A673 (cell line): ENCODE results near the gene MYRFL.

Source experiments
- EZH2 ChIP-seq: fragments of 200-600 bp; sonication (generic); IDR thresholded peaks from 2 replicates; pipeline ENCODE4 v1.6.1; 2017; ENCODE audit warnings: borderline replicate concordance, low read depth, mild to moderate bottlenecking, mixed read lengths, antibody characterized with exemption, low read length; ENCODE audit not compliant: poor library complexity, severe bottlenecking
- TF ChIP-seq, protein P1 (sequence below): fragments of 300-800, 200-600 bp; sonication (generic); conservative IDR thresholded peaks from 2 replicates; pipeline ENCODE4 v1.5.1; 2017; ENCODE audit warnings: low read depth, mild to moderate bottlenecking, antibody characterized with exemption, low read length, moderate library complexity, mixed read lengths

DNA sequence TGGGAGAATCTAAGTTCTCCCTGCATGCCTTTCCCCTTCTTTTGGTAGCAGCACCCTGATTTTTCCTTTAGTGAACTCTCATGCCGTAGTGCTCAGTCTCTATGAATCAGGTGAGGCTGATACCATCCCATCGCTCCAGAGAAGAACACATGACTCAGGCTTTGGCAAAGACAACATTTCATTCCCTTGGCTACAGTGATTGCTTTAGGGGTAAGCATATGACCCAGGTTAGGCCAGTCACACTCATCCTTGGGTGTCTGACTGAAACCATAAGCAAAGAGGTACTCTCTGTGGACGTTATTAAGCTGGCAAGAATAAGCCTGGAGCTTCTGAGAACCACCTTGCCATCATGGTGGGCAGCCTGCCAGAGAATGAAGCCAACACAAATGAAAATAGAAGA lies 141.8 kb downstream of the MYRFL start:
- TF ChIP-seq, protein P1, sequence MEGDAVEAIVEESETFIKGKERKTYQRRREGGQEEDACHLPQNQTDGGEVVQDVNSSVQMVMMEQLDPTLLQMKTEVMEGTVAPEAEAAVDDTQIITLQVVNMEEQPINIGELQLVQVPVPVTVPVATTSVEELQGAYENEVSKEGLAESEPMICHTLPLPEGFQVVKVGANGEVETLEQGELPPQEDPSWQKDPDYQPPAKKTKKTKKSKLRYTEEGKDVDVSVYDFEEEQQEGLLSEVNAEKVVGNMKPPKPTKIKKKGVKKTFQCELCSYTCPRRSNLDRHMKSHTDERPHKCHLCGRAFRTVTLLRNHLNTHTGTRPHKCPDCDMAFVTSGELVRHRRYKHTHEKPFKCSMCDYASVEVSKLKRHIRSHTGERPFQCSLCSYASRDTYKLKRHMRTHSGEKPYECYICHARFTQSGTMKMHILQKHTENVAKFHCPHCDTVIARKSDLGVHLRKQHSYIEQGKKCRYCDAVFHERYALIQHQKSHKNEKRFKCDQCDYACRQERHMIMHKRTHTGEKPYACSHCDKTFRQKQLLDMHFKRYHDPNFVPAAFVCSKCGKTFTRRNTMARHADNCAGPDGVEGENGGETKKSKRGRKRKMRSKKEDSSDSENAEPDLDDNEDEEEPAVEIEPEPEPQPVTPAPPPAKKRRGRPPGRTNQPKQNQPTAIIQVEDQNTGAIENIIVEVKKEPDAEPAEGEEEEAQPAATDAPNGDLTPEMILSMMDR: no peak
- no peak for TF ChIP-seq EZH2
